Left lung (tissue), 10 donors: ENCODE measurements around the gene HIBCH. TPM values are rescaled to one million over a fixed set of nuclear protein-coding genes. Genes with fewer than 3 reads are reported as not detected.
A peak's percentile ranks its signal among the peaks of the same experiment; 100 is the strongest.

Experiments
- ATAC-seq: fragments of 200-7000 bp; cut with Tn5 transposase; one replicate; pipeline ENCODE4 v1.9.1; 2020; ENCODE audit warnings: moderate library complexity
- DNase-seq, 4 donors: peaks; one replicate each; pipeline ENCODE4 v3.0.0-alpha.2; 2013 to 2020
- H3K27ac ChIP-seq, 2 donors: fragments of 200-600 bp; sonication (generic) in 1 of 2; one replicate each; pipeline versions ENCODE4 v1.5.0 to v1.8.0; 2020 to 2021
- H3K27me3 ChIP-seq, 2 donors: fragments of 200-600 bp; sonication (generic) in 1 of 2; one replicate each; pipeline versions ENCODE4 v1.5.0 to v1.8.0; 2020 to 2021
- H3K36me3 ChIP-seq, 2 donors: fragments of 200-600 bp; sonication (generic) in 1 of 2; one replicate each; pipeline versions ENCODE4 v1.5.0 to v1.8.0; 2020 to 2021
- H3K4me1 ChIP-seq, 2 donors: fragments of 200-600 bp; one replicate each; pipeline ENCODE4 v1.8.0; 2021
- H3K4me3 ChIP-seq, 2 donors: fragments of 200-600 bp; sonication (generic) in 1 of 2; one replicate each; pipeline versions ENCODE4 v1.5.0 to v1.8.0; 2020 to 2021; ENCODE audit warnings: mild to moderate bottlenecking in 1 of 2
- H3K9me3 ChIP-seq, 2 donors: fragments of 200-600 bp; sonication (generic) in 1 of 2; one replicate each; pipeline versions ENCODE4 v1.5.0 to v1.8.0; 2020 to 2021
- CTCF ChIP-seq, 2 donors: fragments of 200-600 bp; sonication (generic) in 1 of 2; IDR thresholded peaks; one replicate each; pipeline versions ENCODE4 v1.5.0 to v1.8.0; 2021; ENCODE audit warnings: antibody characterized with exemption in 2 of 2
- intact Hi-C, 2 donors: fragments of 100-400 bp; cut with DNase I; formaldehyde crosslinking; loops; one replicate each; pipeline versions ENCODE4 v1.11.2 to v1.14.2; 2022
- polyA plus RNA-seq, 6 donors: library from polyadenylated mRNA; unstranded; fragments of 120-200 nt; gene quantifications; one replicate each; pipeline ENCODE4 v1.2.1, GENCODE V29; 2013; ENCODE audit not compliant: insufficient read length in 6 of 6
- total RNA-seq, 2 donors: library from RNA; stranded (reverse); fragmentation: NEBNext Ultra II Directional; extraction: Animal tissue kit (Norgen Biotek cat#: 25700); gene quantifications; one replicate each; pipeline ENCODE4 v1.2.1, GENCODE V29; 2021
- donor health status: DM: no; HTN: yes; CAD: no.
- donor health status: DM: no; HTN: no; CAD: no.

Gene HIBCH
- total and polyA plus RNA-seq, 8 donors: 31.8 to 86.8 (median 71.9) TPM

- ATAC-seq: no peak
- H3K27me3 ChIP-seq: no peaks in the 10 kb centered on the region
These were observed 38.0 kb upstream of the HIBCH start for GRCh38 chr2:190357600-190357999.

GRCh38 chr2:190355968-190356644 is 36.5 kb upstream of the HIBCH start:
- no peaks in the 10 kb centered on the region for H3K36me3 ChIP-seq
- no peak for TF ChIP-seq CTCF (IDR thresholded peaks at IDR 0.05)
- intact Hi-C loops: no loop called here
- no peak overlapping the region for H3K4me3 ChIP-seq
- H3K9me3 ChIP-seq: no peaks in the 10 kb centered on the region
- DNase-seq (no peak), ATAC-seq (peak; percentile 68)
- H3K4me1 ChIP-seq: peaks cover 0 to 55% of the 10 kb centered on the region in 2 donors
- no peaks in the 10 kb centered on the region for H3K27me3 ChIP-seq
- no peak overlapping the region for H3K27ac ChIP-seq

More at GRCh38 chr2:190357600-190357999, 38.0 kb upstream of the HIBCH start:
- DNase-seq: no peak
- H3K4me1 ChIP-seq: peaks cover 0 to 46% of the 10 kb centered on the region in 2 donors
- no peak overlapping the region for H3K27ac ChIP-seq
- intact Hi-C loops: no loop called here
- no peaks in the 10 kb centered on the region for H3K36me3 ChIP-seq
- no peak for TF ChIP-seq CTCF (IDR thresholded peaks at IDR 0.05)
- H3K4me3 ChIP-seq: no peak overlapping the region
- H3K9me3 ChIP-seq: no peaks in the 10 kb centered on the region

GRCh38 chr2:190354003-190354690 is 34.5 kb upstream of the HIBCH start:
- intact Hi-C loops: no loop called here
- no peak for TF ChIP-seq CTCF (IDR thresholded peaks at IDR 0.05)
- H3K4me1 ChIP-seq: peaks cover 0 to 42% of the 10 kb centered on the region in 2 donors
- H3K4me3 ChIP-seq: no peak overlapping the region
- DNase-seq (no peak), ATAC-seq (no peak)
- H3K36me3 ChIP-seq: no peaks in the 10 kb centered on the region
- no peaks in the 10 kb centered on the region for H3K9me3 ChIP-seq
- peak overlapping the region in 1 of 2 donors; percentile 65 for H3K27ac ChIP-seq
- H3K27me3 ChIP-seq: no peaks in the 10 kb centered on the region

GRCh38 chr2:190353537-190353899 is 33.9 kb upstream of the HIBCH start:
- TF ChIP-seq CTCF (IDR thresholded peaks at IDR 0.05): no peak
- Histone ChIP-seq H3K27me3 (no peaks in the 10 kb centered on the region), H3K36me3 (no peaks in the 10 kb centered on the region), H3K9me3 (no peaks in the 10 kb centered on the region), H3K4me3 (no peak overlapping the region), H3K27ac (peak overlapping the region; percentile 65), H3K4me1 (peaks cover 0 to 36% of the 10 kb centered on the region in 2 donors)
- ATAC-seq (no peak), DNase-seq (no peak)
- intact Hi-C loops: no loop called here

- intact Hi-C loops: no loop called here
- DNase-seq: no peak
- H3K4me3 ChIP-seq: no peak overlapping the region
- no peaks in the 10 kb centered on the region for H3K9me3 ChIP-seq
- H3K4me1 ChIP-seq: peaks cover 0 to 34% of the 10 kb centered on the region in 2 donors
- peak overlapping the region; percentile 65 for H3K27ac ChIP-seq
- no peaks in the 10 kb centered on the region for H3K36me3 ChIP-seq
- peak; percentile 20 for ATAC-seq
- H3K27me3 ChIP-seq: no peaks in the 10 kb centered on the region
- no peak for TF ChIP-seq CTCF (IDR thresholded peaks at IDR 0.05)
These were observed 33.3 kb upstream of the HIBCH start for GRCh38 chr2:190352668-190353536.
